Mucosa of descending colon (tissue), 3 donors: ENCODE data around the gene OR2B2. TPM values are rescaled to one million over a fixed set of nuclear protein-coding genes. Genes with fewer than 3 reads are reported as not detected.
"Not testable (repeated sequence)": the region's sequence is repeated elsewhere in the genome, so short reads cannot be mapped to it uniquely, and the experiment has no call there.

ENCODE experiments used
- ATAC-seq: fragments of 200-7000 bp; cut with Tn5 transposase; one replicate; pipeline ENCODE4 v1.9.1; 2020; ENCODE audit warnings: mild to moderate bottlenecking, moderate library complexity
- DNase-seq, 3 donors: peaks; one replicate each; pipeline ENCODE4 v3.0.0-alpha.2; 2020
- H3K36me3 ChIP-seq: fragments of 200-600 bp; one replicate; pipeline ENCODE4 v1.8.0; 2021; ENCODE audit warnings: low read depth, mild to moderate bottlenecking
- H3K4me1 ChIP-seq: fragments of 200-600 bp; one replicate; pipeline ENCODE4 v1.8.0; 2021; ENCODE audit warnings: low read depth, mild to moderate bottlenecking
- H3K4me3 ChIP-seq: fragments of 200-600 bp; one replicate; pipeline ENCODE4 v1.8.0; 2021; ENCODE audit warnings: mild to moderate bottlenecking
- H3K9me3 ChIP-seq: fragments of 200-600 bp; one replicate; pipeline ENCODE4 v1.8.0; 2021; ENCODE audit warnings: mild to moderate bottlenecking
- CTCF ChIP-seq: fragments of 200-600 bp; IDR thresholded peaks from one replicate; pipeline ENCODE4 v1.8.0; 2022; ENCODE audit warnings: antibody characterized with exemption, mild to moderate bottlenecking
- intact Hi-C, 2 donors: fragments of 100-400 bp; cut with DNase I in 1 of 2; cut with micrococcal nuclease in 1 of 2; formaldehyde crosslinking; loops; one replicate each; pipeline versions ENCODE4 v1.11.0 to v1.11.1; 2022; cut with DNase I, micrococcal nuclease
- long read RNA-seq, 2 donors: library from polyadenylated mRNA; unstranded; transcript quantifications; one replicate each; pipeline ENCODE4 v2.0.0, GENCODE V29; 2019 to 2021
- total RNA-seq, 3 donors: library from RNA; stranded (reverse); fragmentation: NEBNext Ultra II Directional in 2 of 3; extraction: Animal tissue kit (Norgen Biotek cat#: 25700) in 2 of 3; gene quantifications; one replicate each; pipeline versions ENCODE4 v1.2.1 to v1.2.4, GENCODE V29; 2021 to 2023
- donor health status: DM: no; HTN: no; CAD: no; lungs with moderate emphysema.
- donor health status: DM: no; HTN: no; CAD: no.
- donor health status: DM: no; HTN: yes; CAD: no.

The OR2B2 gene
- total RNA-seq = not detected
- long read RNA-seq, donor 1 = 0 reads
- long read RNA-seq, donor 2 = 0 reads

DNA sequence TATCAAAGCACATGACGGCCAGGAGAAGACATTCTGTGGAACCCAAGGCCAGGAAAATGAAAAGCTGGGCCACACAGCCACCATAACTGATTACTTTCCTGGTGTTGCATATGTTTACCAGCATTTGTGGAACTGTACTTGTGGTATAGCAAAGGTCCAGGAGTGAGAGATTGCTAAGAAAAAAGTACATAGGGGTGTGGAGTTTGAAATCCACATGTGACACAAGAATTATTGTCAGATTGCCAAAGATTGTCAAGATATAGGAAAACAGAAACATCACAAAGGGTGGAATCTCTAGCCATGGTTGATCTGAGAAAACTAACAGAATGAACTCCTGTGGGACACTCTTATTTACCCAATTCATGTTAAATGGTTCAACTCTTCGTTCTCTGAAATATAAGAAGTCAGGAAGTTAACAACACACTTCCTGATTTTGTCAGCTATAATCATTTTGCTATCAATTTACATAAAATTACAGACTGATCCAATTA lies at the start of gene OR2B2:
OR2B2 (minus strand) TSS at position 441 of the 491 bp plus-strand sequence; CDS start at position 364, 77 bp downstream.
- no peaks in the 10 kb centered on the region for H3K9me3 ChIP-seq
- H3K4me1 ChIP-seq = no peaks in the 10 kb centered on the region
- TF ChIP-seq CTCF = no peak
- DNase-seq = no peak
- no peak within 1 kb of the TSS for H3K4me3 ChIP-seq
- intact Hi-C loops = no loop called here
- no peaks in the 10 kb centered on the region for H3K36me3 ChIP-seq
- ATAC-seq = no peak

DNA sequence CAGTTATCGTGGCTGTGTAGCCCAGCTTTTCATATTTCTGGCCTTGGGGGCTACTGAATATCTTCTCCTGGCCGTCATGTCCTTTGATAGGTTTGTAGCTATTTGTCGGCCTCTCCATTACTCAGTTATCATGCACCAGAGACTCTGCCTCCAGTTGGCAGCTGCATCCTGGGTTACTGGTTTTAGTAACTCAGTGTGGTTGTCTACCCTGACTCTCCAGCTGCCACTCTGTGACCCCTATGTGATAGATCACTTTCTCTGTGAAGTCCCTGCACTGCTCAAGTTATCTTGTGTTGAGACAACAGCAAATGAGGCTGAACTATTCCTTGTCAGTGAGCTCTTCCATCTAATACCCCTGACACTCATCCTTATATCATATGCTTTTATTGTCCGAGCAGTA lies 45.3 kb upstream of the OR2B2 start:
- Histone ChIP-seq H3K4me1 (no peaks in the 10 kb centered on the region), H3K9me3 (no peaks in the 10 kb centered on the region), H3K36me3 (no peaks in the 10 kb centered on the region), H3K4me3 (no peak overlapping the region)
- intact Hi-C loops = no loop called here
- ATAC-seq (no peak), DNase-seq (no peak)
- TF ChIP-seq CTCF = no peak

GRCh38 chr6:27956941-27957340 lies 44.7 kb upstream of the OR2B2 start, which contains the start of gene OR2B6:
OR2B6 (plus strand) TSS chr6:27957241; CDS start chr6:27957241, 0 bp downstream.
- no peak for ATAC-seq
- no peaks in the 10 kb centered on the region for H3K9me3 ChIP-seq
- intact Hi-C loops = no loop called here
- H3K4me1 ChIP-seq = no peaks in the 10 kb centered on the region
- no peak within 1 kb of the TSS for H3K4me3 ChIP-seq
- no peak for DNase-seq
- no peak for TF ChIP-seq CTCF
- H3K36me3 ChIP-seq = no peaks in the 10 kb centered on the region

DNA sequence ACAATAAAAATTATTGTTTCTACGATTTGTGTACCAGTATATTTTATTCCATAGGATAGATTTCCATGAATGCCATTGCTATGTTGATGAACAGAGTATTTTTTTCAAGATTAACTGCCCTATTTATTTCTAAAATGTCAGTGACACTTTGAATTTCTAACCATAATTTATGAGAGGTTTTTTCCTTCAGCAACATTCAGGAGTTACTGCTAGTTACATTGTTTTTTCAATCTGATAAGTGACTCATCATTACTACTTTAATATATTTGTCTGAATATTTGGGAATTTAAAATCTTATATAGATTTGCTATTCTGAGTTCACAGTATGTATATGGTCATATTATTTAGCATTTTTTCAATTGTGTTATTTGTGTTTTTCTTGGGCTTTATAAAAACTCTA lies 38.8 kb upstream of the OR2B2 start:
- DNase-seq (no peak), ATAC-seq (no peak)
- no peak overlapping the region for H3K4me3 ChIP-seq
- H3K9me3 ChIP-seq = no peaks in the 10 kb centered on the region
- H3K4me1 ChIP-seq = no peaks in the 10 kb centered on the region
- no peak for TF ChIP-seq CTCF
- no peaks in the 10 kb centered on the region for H3K36me3 ChIP-seq
- intact Hi-C loops = no loop called here

DNA sequence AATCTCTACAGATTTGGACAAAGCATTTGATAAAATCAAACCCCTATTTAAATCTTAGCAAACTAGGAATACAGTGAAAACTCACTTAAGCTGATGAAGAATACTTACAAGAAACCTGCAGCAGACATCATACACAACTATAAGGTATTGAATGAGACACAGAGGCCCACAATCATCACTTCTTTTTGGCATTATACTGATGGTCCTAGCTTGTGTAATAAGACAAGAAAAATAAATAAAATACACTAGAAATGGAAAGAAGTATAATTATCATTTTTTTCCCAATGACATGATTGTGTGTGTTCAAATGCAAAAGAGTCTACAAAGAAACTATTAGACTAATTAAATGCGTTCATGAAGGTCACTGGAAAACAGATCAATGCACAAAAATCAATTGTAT lies 36.0 kb upstream of the OR2B2 start:
- intact Hi-C loops = no loop called here
- Histone ChIP-seq H3K9me3 (no peaks in the 10 kb centered on the region), H3K4me1 (no peaks in the 10 kb centered on the region), H3K36me3 (no peaks in the 10 kb centered on the region), H3K4me3 (no peak overlapping the region)
- ATAC-seq (no peak), DNase-seq (no peak)
- no peak for TF ChIP-seq CTCF

DNA sequence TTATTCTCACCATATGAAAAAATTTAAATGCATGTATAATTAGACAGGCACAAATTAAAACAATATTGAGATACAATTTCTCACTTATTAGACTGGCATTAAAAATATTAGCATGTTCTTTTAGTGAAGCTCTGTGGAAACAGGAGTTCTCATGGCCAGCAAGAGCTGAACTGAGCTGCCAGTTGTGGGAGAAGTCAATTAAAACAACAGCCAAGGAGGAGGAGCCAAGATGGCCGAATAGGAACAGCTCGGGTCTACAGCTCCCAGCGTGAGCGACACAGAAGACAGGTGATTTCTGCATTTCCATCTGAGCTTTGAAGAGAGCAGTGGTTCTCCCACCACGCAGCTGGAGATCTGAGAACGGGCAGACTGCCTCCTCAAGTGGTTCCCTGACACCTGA lies 30.9 kb upstream of the OR2B2 start:
- ATAC-seq, DNase-seq, H3K4me1 ChIP-seq, H3K36me3 ChIP-seq, H3K9me3 ChIP-seq, H3K4me3 ChIP-seq, intact Hi-C loops: not testable (repeated sequence)
